HEK293T (cell line): Measurements from ENCODE around the gene USP5.

Experiments
- ARNT ChIP-seq: fragments of 450-650 bp; IDR thresholded peaks from 2 replicates; pipeline ENCODE4 v1.6.1; 2017; ENCODE audit warnings: mild to moderate bottlenecking
- CTBP1 ChIP-seq: fragments of 450-650 bp; IDR thresholded peaks from 2 replicates; pipeline ENCODE4 v1.6.1; 2016; ENCODE audit warnings: borderline replicate concordance
- FOXA1 ChIP-seq: fragments of 450-650 bp; IDR thresholded peaks from 2 replicates; pipeline ENCODE4 v1.6.1; 2016; ENCODE audit warnings: mild to moderate bottlenecking
- FOXM1 ChIP-seq: fragments of 450-650 bp; IDR thresholded peaks from 2 replicates; pipeline ENCODE4 v1.6.1; 2017; ENCODE audit warnings: mild to moderate bottlenecking, borderline replicate concordance
- SP1 ChIP-seq: fragments of 450-650 bp; IDR thresholded peaks from 2 replicates; pipeline ENCODE4 v1.6.1; 2017
- SUZ12 ChIP-seq: fragments of 450-650 bp; IDR thresholded peaks from 2 replicates; pipeline ENCODE4 v1.6.1; 2016; ENCODE audit warnings: mild to moderate bottlenecking

- no peak for TF ChIP-seq SP1
- TF ChIP-seq CTBP1, result no peak
- no peak for TF ChIP-seq FOXA1
- TF ChIP-seq FOXM1, result no peak
- TF ChIP-seq SUZ12, result no peak
- TF ChIP-seq ARNT, result no peak
These were observed 11.0 kb upstream of the USP5 start, which contains the start of gene GNB3 for GRCh38 chr12:6840761-6841515.
